ENCODE data around the gene FAM184A. TPM values are rescaled to one million over a fixed set of nuclear protein-coding genes. Genes with fewer than 3 reads are reported as not detected.

Gene FAM184A
- total and polyA plus RNA-seq, 12 donors: 0.91 to 5.2 (median 2.7) TPM

DNA sequence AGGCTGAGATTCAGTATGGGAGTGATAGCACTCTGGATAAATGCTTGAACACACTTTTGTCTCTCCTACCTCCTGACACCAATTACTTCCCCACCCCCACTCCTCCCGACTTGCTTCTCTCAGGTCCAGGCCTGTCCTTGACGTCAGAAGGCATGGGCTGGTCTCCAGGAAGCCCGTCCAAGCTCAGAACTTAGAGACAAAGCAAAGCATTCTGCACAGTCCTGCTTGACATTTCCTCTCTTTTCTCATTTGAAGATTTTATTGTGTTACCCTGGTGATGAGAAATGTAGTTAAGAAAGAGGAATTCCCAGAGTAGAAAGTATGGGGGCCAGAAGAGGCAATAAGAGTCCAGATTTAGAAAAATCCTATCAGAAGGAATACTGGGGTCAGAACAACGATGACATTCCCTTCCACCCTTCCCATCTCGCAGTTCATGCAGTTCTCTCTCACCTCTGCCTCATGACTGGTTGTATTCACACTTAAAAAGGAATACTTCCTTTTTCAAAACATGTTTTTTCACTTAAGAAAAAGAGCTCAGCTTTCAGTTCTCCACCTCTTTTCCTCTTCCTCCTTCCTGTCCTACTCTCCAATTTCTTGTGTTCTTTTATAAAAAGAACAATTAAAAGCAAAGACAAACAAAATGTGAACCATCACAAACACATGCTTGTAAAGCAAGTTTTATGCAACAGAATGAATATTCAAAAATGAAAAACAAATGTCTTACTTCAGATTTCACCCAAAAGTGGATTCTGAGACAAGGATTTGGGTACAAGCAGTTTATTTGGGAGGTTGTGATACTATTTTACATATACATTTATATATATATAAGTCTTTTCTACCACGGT is 18.5 kb upstream of the FAM184A start:
- H3K36me3 ChIP-seq (replicated peaks in 1 of 2): no peaks in the 10 kb centered on the region
- WGBS, 4 donors: 31 to 35% (median 34%) methylated on average over 6 of the region's 6 CpGs
- no peaks in the 10 kb centered on the region for H3K27me3 ChIP-seq
- no peak for TF ChIP-seq POLR2A (IDR thresholded peaks at IDR 0.05)
- TF ChIP-seq, protein P1, sequence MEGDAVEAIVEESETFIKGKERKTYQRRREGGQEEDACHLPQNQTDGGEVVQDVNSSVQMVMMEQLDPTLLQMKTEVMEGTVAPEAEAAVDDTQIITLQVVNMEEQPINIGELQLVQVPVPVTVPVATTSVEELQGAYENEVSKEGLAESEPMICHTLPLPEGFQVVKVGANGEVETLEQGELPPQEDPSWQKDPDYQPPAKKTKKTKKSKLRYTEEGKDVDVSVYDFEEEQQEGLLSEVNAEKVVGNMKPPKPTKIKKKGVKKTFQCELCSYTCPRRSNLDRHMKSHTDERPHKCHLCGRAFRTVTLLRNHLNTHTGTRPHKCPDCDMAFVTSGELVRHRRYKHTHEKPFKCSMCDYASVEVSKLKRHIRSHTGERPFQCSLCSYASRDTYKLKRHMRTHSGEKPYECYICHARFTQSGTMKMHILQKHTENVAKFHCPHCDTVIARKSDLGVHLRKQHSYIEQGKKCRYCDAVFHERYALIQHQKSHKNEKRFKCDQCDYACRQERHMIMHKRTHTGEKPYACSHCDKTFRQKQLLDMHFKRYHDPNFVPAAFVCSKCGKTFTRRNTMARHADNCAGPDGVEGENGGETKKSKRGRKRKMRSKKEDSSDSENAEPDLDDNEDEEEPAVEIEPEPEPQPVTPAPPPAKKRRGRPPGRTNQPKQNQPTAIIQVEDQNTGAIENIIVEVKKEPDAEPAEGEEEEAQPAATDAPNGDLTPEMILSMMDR (IDR thresholded peaks at IDR 0.05): no peak
- H3K27ac ChIP-seq: peak overlapping the region in 2 of 5 donors; percentile 4 to 17
- no peak overlapping the region for H3K4me3 ChIP-seq
- DNase-seq: peak; percentile 62 to 90 (median 75)
- H3K4me1 ChIP-seq (replicated peaks in 1 of 2): no peaks in the 10 kb centered on the region
- intact Hi-C loops (cut with DNase I): no loop called here
- no peaks in the 10 kb centered on the region for H3K9me3 ChIP-seq (replicated peaks in 1 of 3)

DNA sequence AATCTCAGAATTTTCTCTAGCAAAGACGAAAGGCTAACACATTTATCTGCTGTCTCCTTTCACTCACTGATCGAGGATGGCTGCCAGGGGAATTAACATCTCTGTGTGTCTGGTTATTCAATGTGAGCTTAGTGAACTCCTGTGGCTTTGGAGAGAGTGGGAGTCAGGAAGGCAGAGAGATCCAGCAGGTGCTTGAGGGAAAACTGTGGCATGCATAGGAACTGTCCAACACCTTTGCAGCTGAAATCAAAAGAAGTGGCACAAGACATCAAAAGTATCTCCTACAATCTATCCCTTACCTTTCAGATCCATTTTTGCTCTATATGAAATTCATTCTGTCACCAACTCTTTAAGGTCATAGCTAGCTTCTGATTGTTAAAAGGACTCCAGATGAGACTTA is 11.8 kb upstream of the FAM184A start:
- Histone ChIP-seq H3K4me3 (no peak overlapping the region), H3K9me3 (replicated peaks in 1 of 3) (no peaks in the 10 kb centered on the region), H3K27me3 (no peaks in the 10 kb centered on the region), H3K4me1 (replicated peaks in 1 of 2) (no peaks in the 10 kb centered on the region), H3K27ac (no peak overlapping the region), H3K36me3 (replicated peaks in 1 of 2) (no peaks in the 10 kb centered on the region)
- TF ChIP-seq, protein P1 (IDR thresholded peaks at IDR 0.05): no peak
- no peak for TF ChIP-seq POLR2A (IDR thresholded peaks at IDR 0.05)
- no peak for DNase-seq
- intact Hi-C loops (cut with DNase I): no loop called here
- 46 to 53% (median 51%) methylated on average over 2 of the region's 2 CpGs for WGBS, 4 donors

- no peak for DNase-seq
- TF ChIP-seq, protein P1 (IDR thresholded peaks at IDR 0.05): no peak
- no peak for TF ChIP-seq POLR2A (IDR thresholded peaks at IDR 0.05)
- no peak overlapping the region for H3K4me3 ChIP-seq
- no peaks in the 10 kb centered on the region for H3K4me1 ChIP-seq (replicated peaks in 1 of 2)
- no peak overlapping the region for H3K27ac ChIP-seq
- peaks cover 0 to 4% (median 0%) of the 10 kb centered on the region in 3 donors for H3K9me3 ChIP-seq (replicated peaks in 1 of 3)
- H3K36me3 ChIP-seq (replicated peaks in 1 of 2): no peaks in the 10 kb centered on the region
- WGBS, 4 donors: 89 to 100% (median 94%) methylated on average over 1 of the region's 1 CpG
- intact Hi-C loops (cut with DNase I): no loop called here
- H3K27me3 ChIP-seq: no peaks in the 10 kb centered on the region
These were observed 6.3 kb upstream of the FAM184A start for GRCh38 chr6:119084784-119085183.

DNA sequence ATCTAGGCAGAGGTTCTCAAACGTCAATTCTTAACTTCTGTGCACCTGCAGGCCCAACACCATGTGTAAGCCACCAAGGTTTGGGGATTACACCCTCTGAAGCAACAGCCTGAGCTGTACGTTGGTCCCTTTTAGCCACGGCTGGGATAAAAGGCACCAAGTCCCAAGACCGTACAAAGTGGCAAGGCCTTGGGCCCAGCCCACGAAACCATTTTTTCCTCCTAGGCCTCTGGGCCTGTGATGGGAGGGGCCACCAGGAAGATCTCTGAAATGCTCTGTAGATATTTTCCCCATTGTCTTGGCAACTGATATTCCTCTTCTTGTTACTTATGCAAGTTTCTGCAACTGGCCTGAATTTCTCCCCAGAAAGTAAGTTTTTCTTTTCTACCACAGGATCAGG is 4.5 kb upstream of the FAM184A start:
- peaks cover 0 to 4% (median 0%) of the 10 kb centered on the region in 3 donors for H3K9me3 ChIP-seq (replicated peaks in 1 of 3)
- no peaks in the 10 kb centered on the region for H3K36me3 ChIP-seq (replicated peaks in 1 of 2)
- intact Hi-C loops (cut with DNase I): no loop called here
- no peak for DNase-seq
- H3K4me3 ChIP-seq: no peak overlapping the region
- peaks cover 0 to 6% of the 10 kb centered on the region in 2 donors for H3K4me1 ChIP-seq (replicated peaks in 1 of 2)
- no peaks in the 10 kb centered on the region for H3K27me3 ChIP-seq
- WGBS, 4 donors: 83 to 88% (median 87%) methylated on average over 1 to 5 of the region's 5 CpGs
- TF ChIP-seq, protein P1 (IDR thresholded peaks at IDR 0.05): no peak
- no peak for TF ChIP-seq POLR2A (IDR thresholded peaks at IDR 0.05)
- no peak overlapping the region for H3K27ac ChIP-seq
